Activated effector memory CD4-positive, alpha-beta T cell treated with anti-CD3 and anti-CD28 coated beads, Interleukin-2, amount 50 U/mL, for 16 hours (primary cell): ENCODE results near the gene NT5DC4.

ENCODE experiments used
- DNase-seq: peaks from one replicate; pipeline ENCODE4 v3.0.0-alpha.2; 2020

Gene NT5DC4

DNA sequence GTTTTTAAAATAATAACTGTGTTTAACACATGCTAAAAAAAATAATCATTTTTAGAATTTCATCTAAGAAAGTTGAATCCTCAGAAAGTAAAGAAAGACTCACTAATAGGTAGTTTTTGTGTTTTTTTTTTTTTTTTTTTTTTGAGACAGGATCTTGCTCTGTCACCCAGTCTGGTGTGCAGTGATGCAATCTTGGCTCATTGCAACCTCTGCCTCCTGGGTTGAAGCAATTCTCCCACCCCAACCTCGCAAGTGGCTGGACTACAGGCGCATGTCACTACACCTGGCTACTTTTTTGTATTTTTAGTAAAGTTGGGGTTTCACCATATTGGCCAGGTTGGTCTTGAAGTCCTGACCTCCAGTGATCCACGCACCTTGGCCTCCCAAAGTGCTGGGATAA lies 36.4 kb downstream of the NT5DC4 start:
- DNase-seq: no peak

- DNase-seq: no peak
Measured at GRCh38 chr2:112758711-112759110, 37.9 kb downstream of the NT5DC4 start.

- DNase-seq: no peak
Measured at GRCh38 chr2:112760149-112760548, 39.3 kb downstream of the NT5DC4 start.

DNA sequence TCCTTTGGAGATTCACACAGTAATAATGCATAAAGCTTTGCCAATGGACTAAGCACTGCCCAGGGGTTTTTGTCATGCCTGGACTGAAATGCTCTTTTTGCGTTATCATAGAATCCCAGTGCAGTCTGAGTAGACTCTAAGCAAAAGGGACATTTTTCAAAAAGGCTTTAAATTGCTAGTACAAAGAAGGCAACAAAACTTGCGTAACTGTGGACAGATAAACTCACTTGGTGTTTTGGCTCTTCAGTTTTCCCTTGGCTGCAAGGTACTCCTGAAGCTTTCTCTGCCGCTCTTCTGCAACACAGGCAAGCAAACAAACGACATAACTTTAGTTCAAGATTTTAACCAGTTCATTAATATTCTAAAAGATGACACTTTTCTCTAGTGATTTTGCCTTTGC lies 41.5 kb downstream of the NT5DC4 start:
- no peak for DNase-seq

DNA sequence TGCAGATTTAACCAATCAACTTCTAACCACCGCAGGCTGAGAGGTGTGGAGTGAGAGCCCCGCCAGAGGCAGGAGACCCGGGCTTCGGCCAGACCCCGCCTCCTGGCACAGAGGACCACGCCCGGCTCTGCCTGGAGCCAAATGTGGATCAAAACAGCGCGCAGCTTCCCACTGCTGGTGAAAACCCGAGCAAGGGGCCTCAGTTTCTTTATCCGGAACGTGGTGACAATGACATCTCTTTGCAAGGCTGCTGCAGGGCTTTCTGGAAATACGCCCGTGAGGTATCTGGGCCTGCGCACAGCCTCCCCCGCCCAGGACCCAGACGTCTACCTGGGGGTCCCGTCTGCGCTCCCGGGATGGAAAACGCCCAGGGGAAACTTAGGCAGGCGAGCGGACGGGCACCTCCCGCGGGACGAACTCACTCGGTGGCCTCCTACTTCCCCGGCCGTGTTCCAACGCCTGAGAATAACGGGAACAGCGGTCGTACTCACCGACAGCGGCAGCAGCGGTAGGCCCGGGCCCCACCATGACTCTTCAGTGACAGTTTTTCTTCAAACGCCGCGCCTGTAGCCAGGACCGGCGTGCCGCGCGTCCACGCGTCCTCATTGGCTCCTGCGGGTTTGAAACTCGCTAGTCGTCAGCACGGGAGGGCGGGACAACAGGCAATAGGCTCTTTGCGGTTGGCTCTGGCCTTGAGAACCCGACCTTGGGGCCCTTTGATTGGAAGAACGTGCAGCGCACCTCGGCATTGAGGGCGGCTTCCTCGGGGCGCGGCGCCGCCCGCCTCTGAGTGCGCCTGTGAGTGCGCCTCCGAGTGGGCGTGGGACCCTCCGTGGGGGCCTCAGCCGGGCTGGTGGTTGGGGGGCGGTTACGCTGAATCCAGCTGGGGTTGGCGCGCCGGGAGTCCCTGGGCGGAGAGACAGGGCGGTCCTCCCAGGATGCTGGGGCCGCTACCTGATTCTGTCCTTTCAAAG lies 43.5 kb downstream of the NT5DC4 start, which contains the start of gene CKAP2L:
CKAP2L (minus strand) TSS at position 539 of the 974 bp plus-strand sequence; CDS start at position 528, 11 bp downstream.
- peak; percentile 99 for DNase-seq

DNA sequence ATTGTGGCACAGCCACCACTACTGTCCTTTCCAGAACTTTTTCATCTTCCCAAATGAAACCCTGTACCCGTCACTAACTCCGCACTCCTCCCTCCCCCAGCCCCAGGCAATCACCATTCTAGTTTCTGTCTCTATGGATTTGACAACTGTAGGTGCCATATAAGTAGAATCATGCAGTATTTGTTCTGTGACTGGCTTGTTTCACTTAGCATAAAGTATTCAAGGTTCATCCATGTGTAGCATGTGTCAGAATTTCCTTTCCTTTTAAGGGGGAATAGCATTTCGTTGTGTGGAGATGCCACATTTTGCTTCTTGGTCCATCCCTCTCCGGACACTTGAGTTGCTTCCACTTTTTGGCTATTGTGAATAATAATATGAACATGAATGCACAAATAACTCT lies 44.4 kb downstream of the NT5DC4 start:
- no peak for DNase-seq

- no peak for DNase-seq
Measured at GRCh38 chr2:112767693-112768330, 47.0 kb downstream of the NT5DC4 start.

DNA sequence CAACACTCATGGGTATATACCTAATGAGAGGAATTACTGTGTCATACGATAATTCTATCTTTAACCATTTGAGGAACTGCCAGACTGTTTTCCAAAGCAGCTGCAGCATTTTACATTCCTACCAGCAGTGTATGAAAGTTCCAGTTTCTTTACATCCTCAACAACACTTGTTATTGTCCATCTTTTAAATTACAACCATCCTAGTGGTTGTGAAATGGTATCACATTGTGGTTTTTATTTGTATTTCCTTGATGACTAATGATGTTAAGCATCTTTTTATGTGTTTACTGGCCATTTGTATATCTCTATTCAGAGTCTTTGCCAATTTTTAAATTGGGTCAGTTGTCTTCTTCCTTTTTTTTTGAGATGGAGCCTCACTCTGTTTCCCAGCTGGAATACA lies 47.6 kb downstream of the NT5DC4 start:
- no peak for DNase-seq

GRCh38 chr2:112772322-112772721 lies 51.5 kb downstream of the NT5DC4 start:
- no peak for DNase-seq

DNA sequence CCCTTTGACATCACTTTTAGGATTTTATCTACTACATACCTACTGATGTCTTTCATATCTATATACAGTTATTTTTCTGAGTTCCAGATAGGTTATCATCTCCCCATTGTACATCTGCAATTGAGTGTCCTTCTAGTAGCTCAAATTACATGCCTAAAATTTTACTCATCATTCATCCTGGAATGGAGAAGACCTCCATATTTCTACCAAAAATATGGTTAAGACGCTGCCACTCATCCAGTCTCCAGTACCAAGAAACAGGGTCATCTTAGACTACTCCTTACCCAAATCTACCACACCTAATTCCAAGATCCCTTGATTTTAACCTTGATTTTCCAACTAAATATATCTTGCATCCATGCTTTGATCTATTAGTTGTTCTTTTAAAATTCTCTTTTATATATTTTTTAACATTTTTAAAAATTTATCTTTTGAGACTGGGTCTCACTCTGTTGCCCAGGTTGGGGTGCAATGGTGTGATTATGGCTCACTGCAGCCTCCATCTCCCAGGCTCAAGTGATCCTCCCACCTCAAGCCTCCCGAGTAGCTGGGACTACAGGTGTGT lies 52.2 kb downstream of the NT5DC4 start:
- DNase-seq: no peak

GRCh38 chr2:112773556-112773955 lies 52.7 kb downstream of the NT5DC4 start:
- no peak for DNase-seq

DNA sequence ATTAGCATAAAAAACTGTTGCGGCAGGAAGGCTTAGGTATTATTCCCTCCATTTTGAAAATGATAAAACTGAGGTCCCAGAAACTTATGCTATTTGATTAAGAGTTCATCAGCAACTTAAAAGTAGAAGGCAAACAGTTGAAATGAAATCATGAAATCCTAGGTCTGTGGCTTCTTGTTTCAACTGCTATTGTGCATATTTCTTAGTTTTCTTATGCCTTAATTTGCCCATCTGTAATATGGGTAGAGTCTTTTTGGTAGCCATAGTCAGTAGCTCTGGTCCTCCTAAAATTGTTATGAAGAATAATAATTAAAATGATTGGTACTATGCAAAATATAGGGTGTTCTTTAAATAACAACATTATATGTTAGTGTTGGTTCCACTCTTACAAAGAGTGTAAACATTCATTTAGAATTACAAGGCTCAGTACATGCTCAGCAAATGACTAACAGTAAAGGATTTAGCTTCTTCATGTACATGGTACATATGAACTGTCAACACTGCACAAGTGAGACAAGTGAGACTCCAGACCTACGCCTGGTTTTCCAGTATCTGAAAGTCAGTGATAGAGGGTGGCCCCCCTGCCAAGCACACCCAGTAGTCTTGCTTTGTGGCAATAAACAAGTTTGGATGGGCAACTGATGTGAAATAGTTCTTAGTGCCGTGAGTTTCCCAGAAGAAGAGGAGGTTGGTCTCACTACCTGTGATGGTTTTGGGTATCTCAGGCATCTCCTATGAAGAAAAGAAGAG lies 53.9 kb downstream of the NT5DC4 start:
- DNase-seq: no peak

DNA sequence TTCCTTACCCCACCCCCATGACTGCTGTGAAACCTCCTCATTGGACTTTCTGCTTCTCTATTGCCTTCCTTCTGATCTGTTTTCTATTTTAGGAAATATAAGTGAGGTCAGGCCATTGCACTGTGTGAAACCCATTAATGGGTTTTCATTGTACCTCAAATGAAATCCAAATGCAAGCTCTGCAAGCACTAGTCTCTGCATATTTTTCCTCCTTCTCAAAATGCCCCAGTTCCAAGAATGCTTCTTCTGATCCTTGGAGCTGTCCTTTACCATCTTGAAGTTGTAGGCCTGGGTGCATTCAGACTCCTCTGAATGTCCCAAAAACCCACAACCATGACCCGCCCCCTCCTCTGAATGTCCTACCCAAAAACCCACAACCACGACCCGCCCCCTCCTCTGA lies 55.3 kb downstream of the NT5DC4 start:
- no peak for DNase-seq

DNA sequence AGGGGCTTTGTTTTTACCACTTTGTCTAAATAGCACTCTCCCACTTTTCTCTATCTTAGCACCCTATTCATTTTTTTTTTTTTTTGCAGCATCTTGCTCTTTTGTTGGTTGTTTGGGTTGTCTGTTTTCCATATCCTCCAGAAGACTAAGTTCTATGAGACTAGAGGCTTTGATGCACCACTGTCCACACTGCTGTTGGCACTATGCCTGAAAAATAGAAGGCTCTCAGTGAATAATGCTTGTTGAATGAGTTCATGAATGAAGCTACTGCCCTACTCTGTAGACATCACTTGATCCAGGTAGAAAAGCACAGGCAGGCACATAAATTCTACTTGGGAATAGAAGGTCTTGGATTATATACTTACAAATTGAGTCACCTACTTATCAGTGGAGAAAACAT lies 56.2 kb downstream of the NT5DC4 start:
- no peak for DNase-seq

DNA sequence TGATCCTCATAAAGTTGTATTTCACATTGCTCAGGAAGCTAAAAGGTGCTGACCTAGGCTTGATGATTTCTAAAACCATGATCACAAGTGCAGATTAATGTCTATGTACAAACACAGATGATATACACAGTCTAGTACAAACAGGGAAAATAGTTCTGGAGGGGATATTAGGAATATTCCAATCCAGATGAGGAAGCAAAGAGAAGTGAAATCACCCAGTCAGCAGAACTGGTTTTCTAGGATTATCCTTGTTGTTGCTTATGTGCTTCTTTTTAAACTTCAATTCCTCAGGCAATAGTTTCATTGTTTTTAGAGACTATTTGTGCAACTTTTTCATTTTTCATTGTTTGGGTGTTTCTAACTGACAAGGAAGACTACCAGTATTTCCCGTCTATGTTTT lies 58.8 kb downstream of the NT5DC4 start:
- DNase-seq: no peak

DNA sequence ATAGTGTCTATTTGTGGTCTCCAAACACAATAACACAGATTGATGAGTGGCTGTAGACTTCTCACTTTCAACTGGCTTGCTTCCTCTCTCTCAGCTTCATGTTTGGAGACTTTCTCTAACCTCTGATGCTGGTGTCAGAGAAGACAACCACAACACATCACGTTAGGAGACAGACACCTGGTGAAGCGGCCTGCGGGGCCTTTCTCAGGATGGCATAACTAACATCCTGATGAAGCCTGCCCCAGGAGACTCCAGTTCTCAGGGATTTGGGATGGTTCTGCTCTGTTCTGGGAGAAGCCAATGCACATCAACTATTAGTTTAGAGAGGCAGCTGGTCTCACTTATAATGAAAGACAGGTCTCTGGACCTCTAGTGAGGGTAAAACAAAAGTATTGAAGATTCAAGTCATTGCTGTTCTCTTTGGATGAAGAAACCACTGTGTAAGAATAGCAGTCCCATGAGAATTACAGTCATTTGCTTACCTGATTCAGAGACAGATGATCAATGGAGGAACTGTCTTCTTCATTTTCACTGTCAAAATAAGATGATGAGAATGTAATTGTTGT lies 61.5 kb downstream of the NT5DC4 start:
- DNase-seq: no peak

DNA sequence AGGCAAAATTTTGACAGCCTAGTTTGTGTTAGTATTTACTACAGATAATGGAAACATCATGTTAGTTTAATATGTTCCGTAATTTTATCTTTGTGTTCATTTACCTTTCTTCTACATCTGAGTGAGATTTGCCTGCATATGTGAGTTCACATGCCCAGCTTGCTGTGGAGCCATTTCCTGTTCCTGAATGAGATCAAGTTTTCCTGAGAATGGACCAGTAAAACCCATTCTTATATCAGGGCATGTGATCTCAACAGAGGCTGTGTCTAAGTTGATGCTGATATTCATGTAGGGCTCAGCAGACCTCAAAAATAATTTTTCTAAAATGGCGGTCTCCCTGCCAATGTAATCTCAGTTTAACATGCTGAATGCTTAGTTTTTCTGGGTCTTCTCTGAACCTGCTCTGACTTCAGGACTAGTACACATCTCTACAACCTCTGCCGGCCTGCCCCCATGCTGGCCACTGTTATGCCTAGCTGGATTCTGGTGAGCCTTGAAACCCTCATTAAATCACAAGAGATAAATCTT lies 62.4 kb downstream of the NT5DC4 start:
- DNase-seq: no peak

DNA sequence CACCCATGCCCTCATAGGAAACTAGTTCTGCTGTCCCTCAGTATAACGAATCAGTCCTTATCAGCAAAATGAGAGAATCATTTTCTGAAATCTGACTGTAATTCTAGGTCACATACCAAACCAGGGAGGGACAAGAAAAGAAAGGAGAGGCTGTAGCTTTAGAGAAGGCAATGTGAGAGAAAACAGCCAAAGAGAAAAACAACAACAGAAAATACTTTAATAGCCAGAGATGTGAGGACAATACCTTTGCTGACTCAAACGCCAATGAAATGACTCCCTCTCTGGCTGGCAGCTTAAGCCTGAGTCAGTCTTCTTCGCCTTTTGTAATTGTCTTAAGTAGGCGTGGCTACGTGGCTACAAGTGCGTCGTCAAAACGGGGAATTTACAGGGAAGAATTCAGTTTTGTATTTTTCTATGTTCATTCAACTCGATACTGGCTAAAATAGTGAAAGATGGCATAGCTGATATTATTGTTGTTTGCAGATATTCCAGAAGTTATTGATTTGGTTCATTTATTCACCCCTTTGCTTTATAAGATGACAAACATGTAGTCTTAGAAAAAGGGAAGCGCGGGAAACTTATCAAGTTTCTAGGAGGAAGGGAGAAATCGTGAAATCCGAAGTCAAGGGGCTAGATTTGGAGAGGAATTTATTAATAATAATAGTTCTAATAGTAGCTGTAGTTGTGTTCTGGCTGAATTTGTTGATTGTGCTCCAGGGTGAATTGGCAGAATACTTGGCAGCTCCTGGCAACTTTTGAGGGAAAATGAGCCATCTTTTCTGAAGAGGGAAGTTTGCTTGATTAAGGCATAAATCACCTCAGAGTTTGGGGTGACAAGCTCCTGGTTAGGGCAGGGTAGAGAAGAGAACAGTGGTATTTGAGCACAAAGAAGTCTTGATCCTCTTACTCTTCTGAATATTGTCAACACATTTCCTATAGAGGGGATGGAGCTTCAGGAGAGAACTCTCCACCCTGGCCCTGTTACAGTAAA lies 63.7 kb downstream of the NT5DC4 start, which contains the start of gene IL1A:
IL1A (minus strand) TSS at position 295 of the 991 bp plus-strand sequence. CDS start 723 bp downstream, outside the sequence.
- no peak for DNase-seq

DNA sequence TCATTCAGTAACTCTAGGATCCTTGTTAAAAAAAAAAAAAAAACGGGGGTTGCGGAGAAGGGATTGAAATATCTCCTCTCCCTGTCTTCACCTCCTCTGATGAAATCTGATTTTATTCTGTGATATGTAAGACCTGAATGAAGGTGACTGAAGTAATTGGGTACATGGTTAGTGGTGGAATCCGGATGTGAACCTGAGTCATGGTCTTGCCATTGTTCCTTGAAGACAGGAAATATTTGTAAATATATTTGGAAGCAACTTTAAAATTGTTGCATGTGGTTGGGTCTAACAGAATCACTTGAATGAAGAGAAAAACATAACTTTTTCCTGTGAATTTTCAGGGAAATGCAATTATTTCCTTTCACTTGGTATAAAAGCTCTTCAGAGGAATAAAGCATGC lies 66.5 kb downstream of the NT5DC4 start:
- no peak for DNase-seq

DNA sequence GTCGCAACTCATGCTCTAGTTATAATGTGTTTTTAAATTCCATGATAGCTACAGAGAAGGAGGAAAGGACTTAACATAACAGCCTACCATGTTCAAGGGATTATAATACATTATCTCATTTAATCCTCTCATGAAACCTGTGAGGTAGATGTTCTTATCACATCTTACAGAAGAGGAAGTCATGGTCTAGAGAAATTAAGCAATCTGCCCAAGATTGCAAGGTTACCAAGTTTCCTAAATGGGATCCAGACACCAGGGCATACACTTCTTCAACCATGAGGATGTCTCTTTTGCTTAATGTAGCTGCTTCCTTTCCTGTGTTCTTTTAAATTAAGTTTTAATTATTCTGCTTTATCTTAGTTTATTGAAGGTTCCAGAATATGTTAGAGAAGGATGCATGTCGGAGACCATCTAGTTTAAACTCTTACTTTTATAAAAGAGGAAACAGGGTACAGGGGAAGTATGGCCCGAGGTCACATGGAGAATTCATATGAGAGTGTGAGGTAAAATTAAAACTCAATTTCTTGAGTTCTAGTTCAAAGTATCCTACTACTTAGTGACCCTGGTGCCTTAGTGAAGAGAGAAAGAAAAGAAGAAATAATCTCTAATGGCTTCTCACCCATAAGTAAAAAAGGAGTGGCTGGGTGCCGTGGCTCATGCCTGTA lies 67.0 kb downstream of the NT5DC4 start:
- no peak for DNase-seq
